ENCODE data around the gene C11orf98. TPM values are rescaled to one million over a fixed set of nuclear protein-coding genes. Genes with fewer than 3 reads are reported as not detected.
"Not testable (repeated sequence)": the region's sequence is repeated elsewhere in the genome, so short reads cannot be mapped to it uniquely, and the experiment has no call there.

The C11orf98 gene
- total RNA-seq, 1 donor from 2014 or later, result 10.4 TPM

DNA sequence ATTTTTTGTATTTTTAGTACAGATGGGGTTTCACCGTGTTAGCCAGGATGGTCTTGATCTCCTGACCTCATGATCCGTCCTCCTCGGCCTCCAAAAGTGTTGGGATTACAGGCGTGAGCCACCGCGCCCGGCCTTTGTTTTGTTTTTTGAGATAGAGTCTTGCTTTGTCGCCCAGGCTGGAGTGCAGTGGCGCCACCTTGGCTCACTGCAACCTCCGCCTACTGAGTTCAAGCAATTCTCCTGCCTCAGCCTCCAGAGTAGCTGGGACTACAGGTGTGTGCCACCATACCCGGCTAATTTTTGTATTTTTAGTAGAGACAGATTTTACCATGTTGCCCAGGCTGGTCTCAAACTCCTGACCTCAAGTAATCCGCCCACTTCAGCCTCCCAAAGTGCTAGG, 14.7 kb downstream of the C11orf98 start:
- DNase-seq, result not testable (repeated sequence)

DNA sequence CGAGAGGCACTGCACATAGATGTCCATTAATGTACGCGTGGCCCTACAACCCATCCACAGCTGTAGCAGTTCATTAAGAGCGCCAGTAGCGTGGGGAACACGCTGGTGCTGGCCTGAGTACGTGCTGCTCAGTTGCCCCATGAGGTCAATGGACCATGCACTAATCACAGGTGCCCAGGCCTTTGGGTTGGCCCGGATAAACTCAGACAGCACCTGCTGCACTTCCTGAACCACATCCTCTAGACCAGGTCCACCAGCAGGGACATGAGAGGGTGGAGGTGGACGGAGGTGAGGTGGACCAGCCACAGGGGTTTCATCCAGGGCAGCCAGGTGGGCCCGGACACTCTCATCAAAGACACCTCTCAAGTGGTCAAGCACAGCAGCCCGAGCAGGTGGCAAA, 15.5 kb downstream of the C11orf98 start:
- DNase-seq, result no peak

DNA sequence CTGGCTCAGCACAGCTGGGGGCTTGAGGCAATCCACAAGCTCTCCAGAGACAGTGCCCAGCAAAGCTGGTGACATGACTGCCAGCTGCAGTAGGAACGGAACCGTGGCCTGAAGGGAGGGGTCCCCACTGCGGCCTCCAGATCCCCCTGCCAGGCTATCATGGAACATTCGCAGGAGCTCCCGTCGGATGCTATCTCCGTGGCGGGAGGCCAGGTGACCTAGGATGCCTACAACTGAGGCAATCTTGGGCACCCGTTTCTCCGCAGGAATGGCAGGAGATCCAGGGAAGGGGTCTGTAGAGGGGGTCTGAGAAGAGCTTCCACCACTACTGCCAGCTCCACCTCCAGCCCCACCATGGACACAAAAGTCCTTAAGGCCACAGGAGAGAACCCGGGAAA, 16.0 kb downstream of the C11orf98 start:
- DNase-seq, result no peak

DNA sequence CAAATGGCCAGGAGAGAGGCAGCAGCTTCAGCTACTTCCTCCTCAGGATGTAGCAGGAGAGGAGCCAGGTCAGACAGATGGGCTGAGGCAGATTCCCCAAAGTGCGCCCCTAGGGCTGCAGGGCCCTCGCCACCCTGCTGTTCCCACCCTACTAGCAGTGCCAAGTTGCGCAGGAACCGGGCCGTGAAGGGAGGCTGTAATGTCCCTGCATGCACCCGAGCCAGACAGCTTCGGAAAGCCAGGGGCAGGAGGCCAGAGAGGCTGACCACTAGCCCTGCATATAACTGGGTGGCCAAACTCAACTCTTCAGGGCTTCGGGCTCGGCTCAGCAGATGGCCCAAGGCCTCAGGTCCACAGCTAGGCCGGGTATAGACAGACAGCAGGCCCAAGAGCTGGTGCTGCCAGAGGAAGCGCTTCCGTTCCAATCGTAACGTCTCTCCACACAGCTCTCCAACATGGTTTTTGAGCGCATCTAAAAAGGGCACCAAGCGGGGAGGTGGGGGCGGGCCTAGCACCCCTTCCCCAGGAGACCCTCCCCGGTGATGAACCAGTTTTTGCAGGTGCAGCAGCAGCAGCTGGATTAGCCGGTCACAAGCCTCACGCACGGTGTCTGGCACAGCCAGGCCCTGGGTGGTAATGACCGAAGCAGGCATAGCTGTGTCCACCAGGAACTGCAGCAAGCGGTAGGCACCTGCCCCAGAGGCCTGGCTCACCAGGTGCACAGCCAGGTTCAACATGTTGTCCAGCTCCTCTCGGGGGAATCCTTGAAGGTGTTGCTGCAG, 16.6 kb downstream of the C11orf98 start:
- DNase-seq, result no peak

DNA sequence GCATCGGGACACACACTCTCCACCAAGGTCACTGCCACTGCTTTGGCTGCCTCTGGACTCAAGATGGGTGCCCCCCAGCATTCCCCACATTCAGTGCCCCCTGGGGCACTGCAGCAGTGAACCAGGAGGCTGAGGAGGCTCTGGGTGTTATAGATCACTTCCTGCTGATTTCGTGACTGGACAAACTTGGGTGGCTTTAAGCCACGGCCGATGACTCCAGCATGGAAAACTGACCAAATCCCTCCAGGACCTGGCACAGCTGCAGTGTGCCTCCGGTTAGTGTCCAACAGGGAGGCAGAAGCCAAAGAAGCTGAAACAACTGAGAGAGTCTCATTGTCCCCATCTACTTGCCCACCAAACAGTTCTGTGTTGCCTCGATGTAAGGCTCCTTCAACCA, 17.4 kb downstream of the C11orf98 start:
- no peak for DNase-seq

DNA sequence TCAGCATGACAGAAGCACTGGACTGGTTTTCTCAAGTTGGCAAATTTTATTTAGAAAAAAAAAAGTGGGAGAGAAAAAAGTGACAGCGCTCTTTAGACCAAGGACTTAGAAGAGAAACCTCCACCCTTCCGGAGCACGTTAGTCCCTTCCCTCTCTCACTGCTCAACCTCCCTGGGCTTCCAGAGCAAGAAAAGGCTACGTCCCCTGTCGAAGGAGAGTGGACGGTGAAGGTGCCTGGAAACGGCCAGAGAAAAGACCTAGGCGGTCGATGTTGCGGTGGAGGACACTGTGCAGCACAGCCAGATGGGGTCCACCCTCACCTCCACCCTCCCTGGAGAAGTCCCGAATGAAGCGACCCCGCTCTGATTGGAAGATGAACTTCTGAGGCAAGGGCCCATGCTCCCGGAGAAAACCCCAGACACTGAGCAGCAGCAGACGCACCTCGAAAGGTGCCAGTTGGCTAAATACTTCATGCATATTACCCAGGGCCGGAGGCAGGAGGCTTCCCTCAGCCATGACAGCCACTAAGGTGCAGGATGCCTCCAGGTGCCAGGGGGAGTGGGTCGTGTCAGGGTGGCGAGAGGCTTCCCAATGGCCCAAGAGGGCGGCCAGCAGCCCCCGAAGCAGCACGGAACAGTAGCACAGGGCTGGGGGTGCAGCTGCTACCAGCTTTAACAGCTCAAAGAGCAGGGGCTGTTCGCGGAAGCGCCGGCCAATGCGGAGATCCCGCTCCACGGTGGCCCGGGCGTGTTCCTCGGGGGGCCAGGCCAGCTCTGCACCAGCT, 18.0 kb downstream of the C11orf98 start:
- DNase-seq, result no peak

DNA sequence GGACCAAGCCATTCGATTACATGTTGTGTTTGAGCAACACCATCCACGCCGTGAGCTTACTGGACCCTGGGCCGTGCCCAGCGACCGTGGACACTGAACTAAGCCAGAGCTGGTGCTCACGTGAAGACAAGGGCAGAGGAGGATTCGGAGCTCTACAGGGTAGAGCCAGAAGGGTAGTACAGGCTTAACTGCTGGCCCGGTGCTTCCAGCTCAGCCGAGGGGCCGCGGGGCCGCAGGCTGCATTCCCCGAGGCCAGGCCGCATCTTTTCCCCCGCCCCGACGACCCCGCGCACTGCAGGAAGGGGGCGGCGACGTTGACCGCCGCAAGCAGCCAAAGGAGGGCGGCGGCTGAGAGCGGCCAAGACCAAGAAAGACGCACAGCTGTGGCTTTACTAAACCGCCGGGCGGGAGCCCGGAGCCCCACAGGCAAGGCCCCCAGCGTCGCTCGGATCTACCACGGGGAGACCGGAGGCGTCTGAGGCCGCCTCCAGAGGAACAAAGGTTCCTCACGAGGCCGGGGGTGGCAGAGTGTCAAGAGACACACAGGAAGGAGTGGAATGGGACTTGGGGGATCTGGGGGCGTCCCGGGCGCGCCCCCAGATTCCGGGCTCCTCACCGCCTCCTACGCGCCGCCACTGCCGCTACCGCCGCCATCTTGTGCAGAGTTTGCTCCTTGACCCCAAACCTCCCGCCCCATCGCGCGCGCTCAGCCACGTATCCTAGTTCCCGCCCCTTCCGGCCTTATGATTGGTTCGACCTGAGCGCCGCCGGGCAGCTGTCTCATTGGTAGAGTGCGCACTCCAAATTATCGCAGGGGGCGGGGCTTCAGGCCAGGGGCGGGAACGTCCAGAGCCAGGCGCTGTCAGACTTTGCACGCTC, 18.8 kb downstream of the C11orf98 start, which contains the start of gene GANAB:
TSS of gene GANAB (minus strand) at position 668 of the 879 bp plus-strand sequence. CDS start at position 654, 14 bp downstream.
- peak; percentile 100 for DNase-seq

DNA sequence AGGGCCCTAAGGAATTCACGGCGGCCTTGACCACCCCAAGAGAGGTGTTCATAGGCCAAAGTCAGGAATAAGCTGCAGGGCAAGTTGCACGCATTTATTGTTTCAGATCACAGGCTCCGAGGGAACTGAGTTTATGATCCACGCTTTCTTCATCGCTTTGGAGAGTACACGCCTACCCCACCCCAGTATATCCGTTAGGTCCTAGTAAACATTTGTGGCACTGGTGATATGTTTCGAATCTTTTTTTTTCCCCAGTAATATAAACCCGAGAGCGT, 19.4 kb downstream of the C11orf98 start:
- DNase-seq, result no peak

DNA sequence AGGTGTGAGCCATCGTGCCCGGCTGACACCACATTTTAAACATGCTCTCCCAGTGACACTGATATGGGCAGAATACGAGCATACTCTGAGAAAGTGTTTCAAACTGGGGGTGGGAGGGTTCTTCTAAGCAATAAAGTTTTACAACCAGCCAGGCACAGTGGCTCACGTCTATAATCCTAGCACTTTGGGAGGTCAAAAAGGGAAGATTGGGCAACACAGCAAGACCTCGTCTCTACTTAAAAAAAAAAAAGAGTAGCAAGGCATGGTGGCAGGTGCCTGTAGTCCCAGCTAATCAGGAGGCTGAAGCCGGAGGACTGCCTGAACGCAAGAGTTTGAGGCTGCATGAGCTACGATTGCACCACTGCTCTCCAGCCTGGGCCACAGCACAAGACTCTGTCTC, 20.8 kb downstream of the C11orf98 start:
- no peak for DNase-seq

DNA sequence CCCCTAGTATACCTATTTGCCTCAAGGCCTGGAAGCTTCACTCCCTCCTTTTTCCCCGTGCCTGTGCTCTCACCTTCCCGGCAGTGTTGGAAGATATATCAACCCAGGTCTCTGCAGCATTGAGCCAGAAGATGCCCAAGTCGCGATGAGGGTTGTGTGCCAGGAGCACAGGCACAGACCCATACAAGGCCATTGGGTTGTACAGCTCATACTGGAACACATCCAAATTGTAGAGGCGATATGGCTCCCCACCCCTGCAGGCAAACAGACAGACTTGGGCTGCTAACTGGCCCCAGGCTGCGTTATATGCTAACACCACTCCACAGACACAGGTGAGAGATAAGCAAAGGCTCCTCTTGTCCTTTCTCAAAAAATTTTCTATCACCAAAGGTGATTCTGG, 32.5 kb downstream of the C11orf98 start:
- DNase-seq, result no peak

DNA sequence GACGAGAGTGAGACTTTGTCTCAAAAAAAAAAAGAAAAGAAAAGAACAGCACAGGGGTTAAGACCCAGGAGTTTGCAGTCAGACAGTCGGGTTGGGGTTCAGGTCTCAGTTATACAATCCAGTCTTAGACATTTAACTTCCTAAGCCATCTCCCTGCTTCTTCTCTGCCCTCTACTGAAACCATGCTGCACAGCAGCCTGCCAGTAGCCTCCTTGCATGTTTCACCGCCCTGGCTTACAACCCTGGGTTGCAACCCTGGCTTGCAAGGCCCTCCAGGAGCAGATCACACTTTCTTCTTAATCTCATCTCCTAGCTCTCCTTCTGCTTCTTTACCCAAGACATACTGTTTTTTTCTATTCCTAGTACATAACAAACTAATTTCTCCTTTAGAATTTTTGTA, 37.3 kb downstream of the C11orf98 start:
- no peak for DNase-seq

DNA sequence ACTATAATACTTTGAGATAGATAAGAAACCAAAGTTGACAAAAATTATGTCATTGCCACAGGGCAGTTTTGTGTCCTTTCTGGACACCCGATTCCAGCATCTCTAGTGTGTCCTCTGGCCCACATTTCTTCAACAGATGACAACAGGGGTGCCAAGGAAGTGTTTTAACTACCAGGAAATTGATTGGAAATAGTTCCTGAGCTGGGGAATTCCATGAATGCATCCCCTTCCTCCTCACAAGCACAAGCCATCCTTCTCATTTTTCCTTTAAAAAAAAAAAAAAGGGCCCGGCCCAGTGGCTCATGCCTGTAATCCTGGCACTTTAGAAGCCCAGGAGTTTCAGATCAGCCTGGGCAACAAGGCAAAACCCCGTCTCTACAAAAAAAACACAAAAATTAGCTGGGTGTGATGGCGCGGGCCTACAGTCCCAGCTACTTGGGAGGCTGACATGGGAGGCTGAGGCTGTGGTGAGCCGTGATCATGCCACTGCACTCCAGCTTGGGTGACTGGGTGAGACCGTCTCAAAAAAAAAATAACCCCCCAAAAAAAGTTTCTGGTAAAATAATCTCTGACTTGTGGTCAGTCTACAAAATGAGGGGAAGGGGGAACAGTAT, 42.4 kb downstream of the C11orf98 start:
- DNase-seq, result no peak

DNA sequence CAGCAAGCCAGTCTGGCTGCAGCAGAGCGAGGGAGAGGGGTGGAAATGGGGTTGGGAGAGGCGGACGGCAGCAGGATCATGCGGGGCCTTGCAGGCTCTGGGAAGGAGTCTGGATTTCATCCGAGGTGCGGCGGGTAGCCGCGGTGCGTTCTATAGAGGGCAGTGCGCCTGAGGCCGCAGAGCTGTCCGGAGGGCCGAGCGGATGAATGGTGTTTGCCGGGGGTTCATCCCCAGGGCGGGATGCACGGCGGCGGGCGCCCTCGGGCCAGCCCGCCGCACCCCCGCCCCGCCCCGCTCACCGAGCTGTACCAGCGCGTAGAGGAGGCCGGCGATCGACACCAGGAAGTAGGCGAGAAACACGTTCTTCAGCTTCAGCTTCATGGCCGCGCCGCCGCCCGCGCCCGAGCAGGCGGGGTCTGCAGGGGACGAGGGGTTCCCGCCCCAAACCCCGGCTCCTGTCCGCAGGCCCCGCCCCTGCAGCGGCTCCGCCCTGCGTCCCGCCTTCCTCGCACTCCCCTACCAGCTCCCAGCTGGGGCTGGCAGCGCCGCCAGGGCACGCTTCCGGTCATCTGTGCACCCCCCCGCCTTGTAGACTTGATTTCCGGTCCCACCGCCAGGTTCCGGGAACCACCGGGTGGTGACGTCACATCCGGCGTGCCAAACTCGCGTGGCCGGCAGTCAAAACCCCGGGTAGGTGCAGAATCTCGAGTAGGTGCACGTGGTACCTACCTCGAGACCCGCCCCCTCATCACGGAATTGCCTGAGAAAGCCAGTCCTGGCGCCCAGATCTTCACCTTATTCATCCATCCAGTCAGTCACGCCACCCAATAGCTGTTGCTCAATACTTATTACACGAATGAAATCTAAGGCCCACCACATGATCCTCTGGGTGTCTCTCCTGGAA, 43.2 kb downstream of the C11orf98 start, which contains the start of gene B3GAT3:
TSS of gene B3GAT3 (minus strand) at position 420 of the 904 bp plus-strand sequence. CDS start at position 381, 39 bp downstream.
- peak; percentile 98 for DNase-seq

DNA sequence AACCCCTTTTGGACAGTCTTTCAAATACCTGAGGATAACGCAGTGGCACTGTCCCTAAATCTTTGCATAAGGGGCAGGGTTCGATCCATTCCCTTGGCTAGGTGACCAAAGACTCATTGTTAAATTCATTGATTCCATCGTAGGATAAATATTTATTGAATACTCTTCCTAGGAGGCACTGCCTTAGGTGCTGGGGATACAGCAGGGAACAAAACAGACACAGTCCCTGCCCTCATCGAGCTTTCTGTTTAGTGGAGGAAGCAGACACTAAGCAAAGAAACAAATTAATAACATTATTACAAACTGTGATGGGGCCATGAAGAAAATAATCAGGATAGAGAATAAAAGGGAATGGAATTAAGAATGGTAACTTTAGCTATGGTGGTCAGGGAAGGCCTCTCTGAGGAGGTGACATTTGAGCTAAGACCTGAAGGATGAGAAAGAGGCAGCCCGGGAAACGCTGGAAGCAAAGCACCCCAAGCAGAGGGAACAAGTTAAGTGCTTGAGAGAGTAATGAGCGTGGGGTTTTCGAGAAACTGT, 43.9 kb downstream of the C11orf98 start:
- DNase-seq, result no peak

DNA sequence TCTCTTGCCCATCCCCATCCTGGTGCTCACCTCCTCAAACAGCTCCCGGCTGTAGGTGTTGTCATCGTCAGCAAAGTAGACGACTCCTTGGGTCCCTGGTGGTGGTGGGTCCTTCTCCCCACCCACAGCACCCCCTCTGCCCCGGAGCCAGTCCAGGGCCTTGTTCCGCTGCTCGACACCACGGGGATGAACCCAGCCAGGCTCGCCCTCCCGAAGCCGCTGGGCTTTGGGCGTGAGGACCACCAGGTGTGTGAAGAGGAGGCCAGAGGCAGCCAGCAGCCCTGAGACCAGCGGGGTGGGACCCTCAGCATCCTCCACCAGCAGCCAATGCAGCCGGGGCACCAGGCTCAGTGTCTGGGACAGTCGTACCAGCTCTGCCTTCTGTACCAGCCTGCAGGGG, 48.1 kb downstream of the C11orf98 start:
- DNase-seq, result not testable (repeated sequence)

DNA sequence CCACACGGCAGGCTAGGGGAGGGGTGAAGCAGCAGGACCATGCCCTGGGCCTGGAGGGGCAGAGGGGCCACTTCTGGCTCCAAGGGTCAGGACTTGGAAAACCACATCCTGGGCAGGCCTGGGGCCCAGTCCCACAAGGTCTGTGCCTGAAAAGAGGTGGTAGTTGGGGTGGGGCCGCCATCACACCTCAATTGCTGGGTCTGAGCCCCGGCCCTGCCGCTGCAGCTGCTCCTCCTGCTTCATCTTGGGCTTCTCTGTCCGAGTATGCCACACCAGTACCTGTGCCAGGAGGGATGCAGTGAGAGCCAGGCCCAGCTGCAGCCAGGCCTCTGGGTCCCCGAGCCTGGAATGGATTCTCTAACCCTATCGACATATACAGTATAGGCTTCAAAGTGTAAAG, 49.5 kb downstream of the C11orf98 start:
- no peak for DNase-seq

DNA sequence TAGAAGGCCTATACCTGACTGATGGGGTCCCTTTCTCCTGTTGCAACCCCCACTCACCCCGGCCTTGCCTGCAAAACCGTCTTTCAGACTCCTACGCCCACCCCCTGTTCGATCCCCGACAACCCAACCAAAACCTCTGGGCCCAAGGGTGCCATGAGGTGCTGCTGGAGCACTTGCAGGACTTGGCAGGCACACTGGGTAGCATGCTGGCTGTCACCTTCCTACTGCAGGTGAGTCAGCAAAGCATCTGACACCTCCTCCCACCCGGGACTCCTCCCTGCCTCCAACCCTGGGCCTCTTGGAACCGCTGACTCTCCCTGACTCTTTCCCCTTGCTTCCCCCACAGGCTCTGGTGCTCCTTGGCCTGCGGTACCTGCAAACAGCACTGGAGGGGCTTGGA, 50.7 kb downstream of the C11orf98 start:
- no peak for DNase-seq

DNA sequence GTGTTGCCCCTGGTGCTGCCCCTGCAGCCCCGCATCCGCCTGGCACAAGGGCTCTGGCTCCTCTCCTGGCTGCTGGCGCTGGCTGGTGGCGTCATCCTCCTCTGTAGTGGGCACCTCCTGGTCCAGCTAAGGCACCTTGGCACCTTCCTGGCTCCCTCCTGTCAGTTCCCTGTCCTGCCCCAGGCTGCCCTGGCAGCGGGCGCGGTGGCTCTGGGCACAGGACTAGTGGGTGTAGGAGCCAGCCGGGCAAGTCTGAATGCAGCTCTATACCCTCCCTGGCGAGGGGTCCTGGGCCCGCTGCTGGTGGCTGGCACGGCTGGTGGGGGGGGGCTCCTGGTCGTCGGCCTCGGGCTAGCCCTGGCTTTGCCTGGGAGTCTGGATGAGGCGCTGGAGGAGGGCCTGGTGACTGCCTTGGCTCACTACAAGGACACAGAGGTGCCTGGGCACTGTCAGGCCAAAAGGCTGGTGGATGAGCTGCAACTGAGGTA, 51.7 kb downstream of the C11orf98 start:
- no peak for DNase-seq

Measured in tongue (tissue), 2 donors.